ENCODE data around the gene EML5.

Gene EML5

GRCh38 chr14:88660056-88660455 lies 132.7 kb downstream of the EML5 start:
- Histone ChIP-seq H3K36me3 (peaks cover 95% of the 10 kb centered on the region), H3K4me3 (ENCODE audit: low read depth, low read length) (no peak overlapping the region), H3K4me1 (no peaks in the 10 kb centered on the region), H3K27me3 (no peaks in the 10 kb centered on the region), H3K9me3 (no peaks in the 10 kb centered on the region)
- DNase-seq = no peak
- TF ChIP-seq CTCF (IDR thresholded peaks at IDR 0.05; ENCODE audit: low read depth, low read length) = no peak

DNA sequence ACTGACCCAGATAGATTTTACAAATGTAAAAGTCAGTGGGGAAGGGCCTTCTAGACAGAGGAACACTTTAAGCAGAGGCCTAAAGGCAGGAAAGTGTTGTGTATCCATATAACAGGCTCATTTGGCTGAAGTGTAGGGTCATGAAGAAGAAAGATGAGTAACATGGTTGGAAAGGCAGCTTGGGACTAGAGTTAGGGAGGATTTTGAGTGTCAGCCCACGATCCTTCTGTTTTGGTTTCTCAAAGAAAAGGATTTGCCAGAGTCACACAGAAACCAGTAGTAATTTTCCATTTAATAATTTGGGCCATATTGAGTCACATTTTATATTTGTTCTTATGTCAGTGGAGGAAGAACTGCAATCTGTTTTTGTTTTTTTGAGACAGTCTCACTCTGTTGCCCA lies 153.5 kb downstream of the EML5 start:
- Histone ChIP-seq H3K9me3 (no peaks in the 10 kb centered on the region), H3K4me1 (no peaks in the 10 kb centered on the region), H3K27me3 (no peaks in the 10 kb centered on the region), H3K36me3 (peaks cover 99% of the 10 kb centered on the region), H3K4me3 (ENCODE audit: low read depth, low read length) (no peak overlapping the region)
- TF ChIP-seq CTCF (IDR thresholded peaks at IDR 0.05; ENCODE audit: low read depth, low read length) = no peak
- DNase-seq = no peak

GRCh38 chr14:88632512-88632911 lies 160.2 kb downstream of the EML5 start:
- TF ChIP-seq CTCF (IDR thresholded peaks at IDR 0.05; ENCODE audit: low read depth, low read length) = no peak
- DNase-seq = no peak
- no peaks in the 10 kb centered on the region for H3K9me3 ChIP-seq

DNA sequence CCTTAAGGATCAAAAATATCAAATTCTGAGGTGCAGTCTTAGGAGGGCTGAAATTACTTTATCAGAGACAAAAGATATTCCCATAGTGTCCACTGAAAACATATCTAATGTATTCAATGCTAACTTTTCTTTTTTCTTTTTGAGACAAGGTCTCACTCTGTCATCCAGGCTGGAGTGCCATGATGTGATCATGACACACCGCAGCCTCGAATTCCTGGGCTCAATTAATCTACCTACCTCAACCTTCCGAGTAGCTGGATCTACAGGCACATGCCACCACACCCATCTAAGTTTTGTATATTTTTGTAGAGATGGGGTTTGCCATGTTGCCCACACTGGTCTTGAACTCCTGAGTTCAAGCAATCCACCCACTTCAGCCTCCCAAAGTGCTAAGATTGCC lies 161.7 kb downstream of the EML5 start:
- H3K9me3 ChIP-seq = no peaks in the 10 kb centered on the region
- no peak for TF ChIP-seq CTCF (IDR thresholded peaks at IDR 0.05; ENCODE audit: low read depth, low read length)
- DNase-seq = no peak
- H3K27me3 ChIP-seq = no peaks in the 10 kb centered on the region
- H3K4me3 ChIP-seq (ENCODE audit: low read depth, low read length) = no peak overlapping the region
- H3K4me1 ChIP-seq = no peaks in the 10 kb centered on the region
- peaks cover 77% of the 10 kb centered on the region for H3K36me3 ChIP-seq

More at GRCh38 chr14:88632512-88632911, 160.2 kb downstream of the EML5 start:
- Histone ChIP-seq H3K36me3 (peaks cover 77% of the 10 kb centered on the region), H3K4me1 (no peaks in the 10 kb centered on the region), H3K4me3 (ENCODE audit: low read depth, low read length) (no peak overlapping the region), H3K27me3 (no peaks in the 10 kb centered on the region)

GRCh38 chr14:88630565-88630964 lies 162.2 kb downstream of the EML5 start:
- Histone ChIP-seq H3K4me1 (no peaks in the 10 kb centered on the region), H3K4me3 (ENCODE audit: low read depth, low read length) (no peak overlapping the region), H3K27me3 (no peaks in the 10 kb centered on the region), H3K9me3 (no peaks in the 10 kb centered on the region), H3K36me3 (peaks cover 77% of the 10 kb centered on the region)
- DNase-seq = no peak
- no peak for TF ChIP-seq CTCF (IDR thresholded peaks at IDR 0.05; ENCODE audit: low read depth, low read length)

- DNase-seq = no peak
- H3K4me1 ChIP-seq = no peaks in the 10 kb centered on the region
- no peak for TF ChIP-seq CTCF (IDR thresholded peaks at IDR 0.05; ENCODE audit: low read depth, low read length)
- no peaks in the 10 kb centered on the region for H3K27me3 ChIP-seq
- H3K36me3 ChIP-seq = peaks cover 78% of the 10 kb centered on the region
- no peak overlapping the region for H3K4me3 ChIP-seq (ENCODE audit: low read depth, low read length)
- H3K9me3 ChIP-seq = no peaks in the 10 kb centered on the region
Measured at GRCh38 chr14:88628462-88628861, 164.3 kb downstream of the EML5 start.
